Astrocyte (in vitro differentiated cells and primary cell): ENCODE data around the gene ATAD3A. TPM values are rescaled to one million over a fixed set of nuclear protein-coding genes. Genes with fewer than 3 reads are reported as not detected.

Experiments
- DNase-seq: peaks from one replicate; pipeline ENCODE4 v3.0.0-alpha.2; 2010; ENCODE audit warnings: low read depth
- FAIRE-seq: peaks from 2 replicates; lab custom pipeline; 2011; peaks lifted over from hg19 to GRCh38; lab: Jason Lieb, UNC
- H2AFZ ChIP-seq: 2 replicates; pipeline ENCODE4 v1.6.0; 2012; ENCODE audit warnings: low read depth, low read length, inconsistent platforms
- H3K27ac ChIP-seq: 2 replicates; pipeline ENCODE4 v1.5.1; 2011; ENCODE audit warnings: low read depth, low read length, inconsistent platforms
- H3K27me3 ChIP-seq: 2 replicates; pipeline ENCODE4 v1.6.0; 2011; ENCODE audit warnings: low read length, inconsistent platforms; ENCODE audit not compliant: insufficient read depth
- H3K36me3 ChIP-seq: 2 replicates; pipeline ENCODE4 v1.5.1; 2011; ENCODE audit warnings: low read length, inconsistent platforms; ENCODE audit not compliant: insufficient read depth
- H3K4me1 ChIP-seq: 2 replicates; pipeline ENCODE4 v1.5.1; 2011; ENCODE audit warnings: low read length, inconsistent platforms; ENCODE audit not compliant: insufficient read depth
- H3K4me2 ChIP-seq: 2 replicates; pipeline ENCODE4 v1.6.0; 2012; ENCODE audit warnings: low read length, inconsistent platforms
- H3K4me3 ChIP-seq: 2 replicates; pipeline ENCODE4 v1.5.1; 2011; ENCODE audit warnings: low read depth, mild to moderate bottlenecking, low read length, inconsistent platforms; ENCODE audit not compliant: insufficient read depth
- H3K79me2 ChIP-seq: 2 replicates; pipeline ENCODE4 v1.6.0; 2012; ENCODE audit warnings: mild to moderate bottlenecking, low read length, inconsistent platforms; ENCODE audit not compliant: insufficient read depth
- H3K9ac ChIP-seq: 2 replicates; pipeline ENCODE4 v1.6.0; 2012; ENCODE audit warnings: mild to moderate bottlenecking, low read length, inconsistent platforms
- H3K9me3 ChIP-seq: 2 replicates; pipeline ENCODE4 v1.5.1; 2012; ENCODE audit warnings: low read depth, mild to moderate bottlenecking, low read length, inconsistent platforms; ENCODE audit not compliant: insufficient read depth
- H4K20me1 ChIP-seq: 2 replicates; pipeline ENCODE4 v1.6.0; 2012; ENCODE audit warnings: low read length, inconsistent platforms; ENCODE audit not compliant: insufficient read depth
- H3K27ac Mint-ChIP-seq: one replicate; pipeline ENCODE4 v1.8.0; 2021; ENCODE audit warnings: mild to moderate bottlenecking, mixed read lengths; ENCODE audit not compliant: unreplicated experiment
- H3K27me3 Mint-ChIP-seq: one replicate; pipeline ENCODE4 v1.8.0; 2021; ENCODE audit warnings: low read depth, mixed read lengths; ENCODE audit not compliant: unreplicated experiment
- H3K36me3 Mint-ChIP-seq: one replicate; pipeline ENCODE4 v1.8.0; 2021; ENCODE audit warnings: low read depth, mixed read lengths; ENCODE audit not compliant: unreplicated experiment
- H3K4me1 Mint-ChIP-seq: one replicate; pipeline ENCODE4 v1.8.0; 2021; ENCODE audit warnings: low read depth, mixed read lengths; ENCODE audit not compliant: unreplicated experiment
- H3K4me3 Mint-ChIP-seq: one replicate; pipeline ENCODE4 v1.8.0; 2021; ENCODE audit warnings: mild to moderate bottlenecking, moderate library complexity, mixed read lengths; ENCODE audit not compliant: unreplicated experiment
- H3K9me3 Mint-ChIP-seq: one replicate; pipeline ENCODE4 v1.8.0; 2021; ENCODE audit warnings: mild to moderate bottlenecking, mixed read lengths; ENCODE audit not compliant: unreplicated experiment
- EZH2 ChIP-seq: IDR thresholded peaks from 2 replicates; pipeline ENCODE4 v1.6.1; 2012; ENCODE audit warnings: mild to moderate bottlenecking, low read length, inconsistent platforms; ENCODE audit not compliant: insufficient read depth
- total RNA-seq: library from RNA; stranded (reverse); gene quantifications from 2 replicates; pipeline ENCODE4 v1.2.1, GENCODE V29; 2021
- TF ChIP-seq, protein P1 (sequence below): IDR thresholded peaks from 2 replicates; pipeline ENCODE4 v1.5.1; 2011; ENCODE audit warnings: low read depth, mild to moderate bottlenecking, inconsistent platforms, low read length, moderate library complexity; ENCODE audit not compliant: insufficient read depth

ATAD3A gene
- total RNA-seq, 1 donor from 2014 or later = 54.9 TPM

DNA sequence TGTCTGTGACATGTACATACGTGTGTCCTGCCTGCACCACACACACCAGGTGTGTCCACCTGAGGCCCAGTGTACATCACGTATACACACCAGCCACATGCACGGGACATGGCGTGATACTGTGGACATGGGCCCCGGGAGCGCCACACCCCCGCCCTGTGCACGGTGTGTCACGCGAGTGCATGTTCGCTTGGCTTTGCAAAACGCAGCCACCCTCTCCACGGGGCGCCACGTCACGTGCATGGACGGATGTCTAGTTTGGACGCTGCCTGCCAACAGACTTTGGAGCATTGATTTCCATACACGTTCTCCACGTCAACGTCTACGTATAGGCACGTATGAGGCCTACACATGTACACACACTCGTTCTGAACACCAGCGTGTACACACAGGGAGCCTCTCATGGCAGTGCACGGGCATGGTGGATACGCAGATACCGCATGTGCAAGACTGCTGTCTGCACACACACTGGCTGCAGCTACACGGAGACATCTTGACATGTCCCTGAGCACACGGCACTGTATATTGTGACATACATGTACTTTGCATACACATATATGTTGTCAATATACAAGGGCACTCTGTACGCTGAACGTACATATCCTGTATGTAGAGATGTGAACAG, 25.8 kb downstream of the ATAD3A start:
- no peak for DNase-seq
- no peak overlapping the region for H3K27ac Mint-ChIP-seq
- Histone ChIP-seq H3K4me2 (no peak overlapping the region), H3K27me3 (no peaks in the 10 kb centered on the region), H3K4me1 (peaks cover 13% of the 10 kb centered on the region), H3K27ac (no peak overlapping the region), H3K9ac (no peak overlapping the region), H3K9me3 (no peaks in the 10 kb centered on the region), H3K4me3 (no peak overlapping the region), H2AFZ (no peak overlapping the region), H3K79me2 (peaks cover 35% of the 10 kb centered on the region), H3K36me3 (peaks cover 8% of the 10 kb centered on the region), H4K20me1 (peaks cover 28% of the 10 kb centered on the region)
- H3K9me3 Mint-ChIP-seq = no peaks in the 10 kb centered on the region
- H3K4me3 Mint-ChIP-seq = no peak overlapping the region
- H3K4me1 Mint-ChIP-seq = peaks cover 4% of the 10 kb centered on the region
- TF ChIP-seq EZH2 = no peak
- TF ChIP-seq, protein P1, sequence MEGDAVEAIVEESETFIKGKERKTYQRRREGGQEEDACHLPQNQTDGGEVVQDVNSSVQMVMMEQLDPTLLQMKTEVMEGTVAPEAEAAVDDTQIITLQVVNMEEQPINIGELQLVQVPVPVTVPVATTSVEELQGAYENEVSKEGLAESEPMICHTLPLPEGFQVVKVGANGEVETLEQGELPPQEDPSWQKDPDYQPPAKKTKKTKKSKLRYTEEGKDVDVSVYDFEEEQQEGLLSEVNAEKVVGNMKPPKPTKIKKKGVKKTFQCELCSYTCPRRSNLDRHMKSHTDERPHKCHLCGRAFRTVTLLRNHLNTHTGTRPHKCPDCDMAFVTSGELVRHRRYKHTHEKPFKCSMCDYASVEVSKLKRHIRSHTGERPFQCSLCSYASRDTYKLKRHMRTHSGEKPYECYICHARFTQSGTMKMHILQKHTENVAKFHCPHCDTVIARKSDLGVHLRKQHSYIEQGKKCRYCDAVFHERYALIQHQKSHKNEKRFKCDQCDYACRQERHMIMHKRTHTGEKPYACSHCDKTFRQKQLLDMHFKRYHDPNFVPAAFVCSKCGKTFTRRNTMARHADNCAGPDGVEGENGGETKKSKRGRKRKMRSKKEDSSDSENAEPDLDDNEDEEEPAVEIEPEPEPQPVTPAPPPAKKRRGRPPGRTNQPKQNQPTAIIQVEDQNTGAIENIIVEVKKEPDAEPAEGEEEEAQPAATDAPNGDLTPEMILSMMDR = no peak
- FAIRE-seq = no peak
- H3K27me3 Mint-ChIP-seq = no peaks in the 10 kb centered on the region
- H3K36me3 Mint-ChIP-seq = peaks cover 9% of the 10 kb centered on the region

DNA sequence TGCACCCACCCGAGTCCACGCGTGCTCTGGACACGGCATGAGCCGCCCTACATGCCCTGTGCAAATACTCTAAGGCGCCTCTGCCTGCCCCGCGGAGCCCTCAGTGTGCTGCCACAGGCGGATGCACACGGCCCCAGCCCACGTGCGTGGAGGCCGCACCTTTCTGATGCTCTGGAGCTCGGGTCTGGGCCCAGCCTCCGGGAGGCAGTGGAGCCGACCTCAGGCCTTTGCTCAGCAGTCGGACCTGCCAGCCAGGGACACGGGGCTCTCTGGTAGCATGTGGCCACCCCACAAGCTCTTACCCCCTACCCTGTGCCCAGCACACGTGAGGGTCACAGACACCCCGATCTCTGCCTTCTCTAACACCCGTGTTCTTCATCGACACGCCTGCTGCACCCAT, 26.4 kb downstream of the ATAD3A start:
- no peaks in the 10 kb centered on the region for H3K27me3 ChIP-seq
- H3K4me1 Mint-ChIP-seq = peaks cover 4% of the 10 kb centered on the region
- H3K4me2 ChIP-seq = peak overlapping the region; percentile 88
- DNase-seq = no peak
- peaks cover 13% of the 10 kb centered on the region for H3K4me1 ChIP-seq
- H3K9ac ChIP-seq = no peak overlapping the region
- no peak overlapping the region for H3K4me3 ChIP-seq
- peak overlapping the region; percentile 53 for H3K27ac Mint-ChIP-seq
- H3K4me3 Mint-ChIP-seq = peak overlapping the region; percentile 72
- H3K79me2 ChIP-seq = peaks cover 35% of the 10 kb centered on the region
- H3K36me3 Mint-ChIP-seq = peaks cover 9% of the 10 kb centered on the region
- no peak overlapping the region for H2AFZ ChIP-seq
- H3K27me3 Mint-ChIP-seq = no peaks in the 10 kb centered on the region
- no peaks in the 10 kb centered on the region for H3K9me3 ChIP-seq
- peaks cover 28% of the 10 kb centered on the region for H4K20me1 ChIP-seq
- TF ChIP-seq, protein P1 = no peak
- TF ChIP-seq EZH2 = no peak
- no peak for FAIRE-seq
- H3K9me3 Mint-ChIP-seq = no peaks in the 10 kb centered on the region
- no peak overlapping the region for H3K27ac ChIP-seq
- H3K36me3 ChIP-seq = peaks cover 8% of the 10 kb centered on the region

DNA sequence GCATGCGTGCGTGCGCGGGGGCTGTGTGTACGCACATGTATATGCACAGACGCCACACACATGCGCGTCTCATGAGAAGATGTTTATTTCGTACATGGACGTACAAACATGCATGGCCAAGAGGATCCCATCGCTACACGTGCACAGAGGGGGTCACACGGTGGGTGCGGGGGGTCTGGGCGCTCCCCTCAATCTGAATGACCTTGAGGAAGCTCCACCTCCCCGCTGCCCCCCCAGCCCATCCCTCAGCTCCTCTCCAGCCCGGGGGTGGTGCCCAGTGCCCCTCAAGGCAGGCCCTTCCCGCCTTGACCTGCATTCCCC, 27.0 kb downstream of the ATAD3A start:
- Mint-ChIP-seq H3K36me3 (peaks cover 9% of the 10 kb centered on the region), H3K27me3 (no peaks in the 10 kb centered on the region), H3K4me1 (peaks cover 4% of the 10 kb centered on the region), H3K27ac (peak overlapping the region; percentile 53), H3K4me3 (peak overlapping the region; percentile 79), H3K9me3 (no peaks in the 10 kb centered on the region)
- peaks cover 8% of the 10 kb centered on the region for H3K36me3 ChIP-seq
- peaks cover 35% of the 10 kb centered on the region for H3K79me2 ChIP-seq
- H3K4me1 ChIP-seq = peaks cover 13% of the 10 kb centered on the region
- peak overlapping the region; percentile 88 for H3K4me2 ChIP-seq
- H3K4me3 ChIP-seq = peak overlapping the region; percentile 50
- no peak for DNase-seq
- H3K9ac ChIP-seq = peak overlapping the region; percentile 76
- TF ChIP-seq, protein P1 = no peak
- TF ChIP-seq EZH2 = no peak
- no peaks in the 10 kb centered on the region for H3K9me3 ChIP-seq
- no peak overlapping the region for H3K27ac ChIP-seq
- no peak for FAIRE-seq
- H4K20me1 ChIP-seq = peaks cover 28% of the 10 kb centered on the region
- H2AFZ ChIP-seq = no peak overlapping the region
- H3K27me3 ChIP-seq = no peaks in the 10 kb centered on the region
